GM23338 (cell line): Measurements from ENCODE around the gene C7orf25.

Experiments used
- CREB1 ChIP-seq: fragments of 250-450 bp; sonication (Bioruptor Pico); IDR thresholded peaks from 2 replicates; pipeline ENCODE4 v1.5.0; 2020; ENCODE audit warnings: low read depth, mild to moderate bottlenecking, moderate library complexity
- CTCF ChIP-seq, 2 experiments: fragments of 200-600 bp in 1 of 2; sonication (generic) in 1 of 2; conservative IDR thresholded peaks; 2 replicates each; pipeline versions ENCODE4 v1.5.1 to v1.6.1; 2016 to 2017; ENCODE audit warnings: antibody characterized with exemption in 2 of 2, low read depth in 2 of 2, mild to moderate bottlenecking in 2 of 2, moderate library complexity in 1 of 2
- EZH2 ChIP-seq: fragments of 200-600 bp; sonication (generic); IDR thresholded peaks from one replicate; pipeline ENCODE4 v1.8.0; 2017; ENCODE audit warnings: antibody characterized with exemption, mild to moderate bottlenecking, low read depth; ENCODE audit not compliant: unreplicated experiment
- EZH2phosphoT487 ChIP-seq: fragments of 200-600 bp; sonication (generic); IDR thresholded peaks from one replicate; pipeline ENCODE4 v1.8.1; 2018; ENCODE audit warnings: antibody characterized with exemption; ENCODE audit not compliant: unreplicated experiment
- JUNB ChIP-seq: IDR thresholded peaks from one replicate; pipeline ENCODE4 v1.6.1; 2016; ENCODE audit warnings: antibody characterized with exemption; ENCODE audit not compliant: unreplicated experiment
- NANOG ChIP-seq: IDR thresholded peaks from 2 replicates; pipeline ENCODE4 v1.6.1; 2016; ENCODE audit warnings: antibody characterized with exemption, borderline replicate concordance
- POLR2AphosphoS5 ChIP-seq: IDR thresholded peaks from 2 replicates; pipeline ENCODE4 v1.6.1; 2016; ENCODE audit warnings: antibody characterized with exemption, low read depth
- REST ChIP-seq: IDR thresholded peaks from one replicate; pipeline ENCODE4 v1.6.1; 2018; ENCODE audit warnings: antibody characterized with exemption; ENCODE audit not compliant: unreplicated experiment
- STAT1 ChIP-seq: IDR thresholded peaks from one replicate; pipeline ENCODE4 v1.6.1; 2016; ENCODE audit warnings: antibody characterized with exemption; ENCODE audit not compliant: unreplicated experiment
- ZNF114 ChIP-seq: fragments of 250-450 bp; sonication (Bioruptor Pico); IDR thresholded peaks from 2 replicates; pipeline ENCODE4 v1.5.0; 2020; ENCODE audit warnings: mild to moderate bottlenecking, moderate library complexity
- ZNF331 ChIP-seq: fragments of 250-450 bp; sonication (Bioruptor Pico); IDR thresholded peaks from 2 replicates; pipeline ENCODE4 v1.5.0; 2020; ENCODE audit warnings: low read depth, mild to moderate bottlenecking, moderate library complexity
- ZNF462 ChIP-seq: fragments of 250-450 bp; sonication (Bioruptor Pico); IDR thresholded peaks from 2 replicates; pipeline ENCODE4 v1.5.0; 2020; ENCODE audit warnings: mild to moderate bottlenecking, moderate library complexity

GRCh38 chr7:42932811-42933591, 21.1 kb upstream of the C7orf25 start:
- TF ChIP-seq CTCF (conservative IDR thresholded peaks at IDR 0.05; ENCODE audit: low read depth in 2 of 2): no peak
- TF ChIP-seq JUNB: no peak
- no peak for TF ChIP-seq POLR2AphosphoS5
- no peak for TF ChIP-seq REST
- no peak for TF ChIP-seq EZH2
- no peak for TF ChIP-seq NANOG
- no peak for TF ChIP-seq EZH2phosphoT487
- TF ChIP-seq ZNF462: no peak
- no peak for TF ChIP-seq STAT1
- no peak for TF ChIP-seq ZNF114
- no peak for TF ChIP-seq CREB1
- TF ChIP-seq ZNF331 (CRISPR knock-in tag): no peak
